CD4-positive, alpha-beta T cell treated with Interleukin-17A for 1 hour (primary cell): ENCODE results near the gene ZNF516.

Source experiments
- DNase-seq: peaks from one replicate; pipeline ENCODE4 v3.0.0-alpha.2; 2020

ZNF516 gene

GRCh38 chr18:76468345-76469304, 26.4 kb downstream of the ZNF516 start:
- DNase-seq, result no peak

- peak; percentile 17 for DNase-seq
Observed at GRCh38 chr18:76467371-76468190, 27.5 kb downstream of the ZNF516 start.

GRCh38 chr18:76466410-76466991, 28.5 kb downstream of the ZNF516 start:
- DNase-seq, result no peak

GRCh38 chr18:76465630-76466409, 29.2 kb downstream of the ZNF516 start:
- no peak for DNase-seq

GRCh38 chr18:76464281-76465259, 30.5 kb downstream of the ZNF516 start:
- no peak for DNase-seq

- DNase-seq, result no peak
Observed at GRCh38 chr18:76463872-76464271, 31.2 kb downstream of the ZNF516 start.

- no peak for DNase-seq
Observed at GRCh38 chr18:76463358-76463757, 31.7 kb downstream of the ZNF516 start.

- DNase-seq, result no peak
Observed at GRCh38 chr18:76462326-76462694, 32.7 kb downstream of the ZNF516 start.

GRCh38 chr18:76461692-76462325, 33.2 kb downstream of the ZNF516 start:
- DNase-seq, result no peak

- DNase-seq, result no peak
Observed at GRCh38 chr18:76461148-76461547, 33.9 kb downstream of the ZNF516 start.

- DNase-seq, result no peak
Observed at GRCh38 chr18:76460482-76460881, 34.6 kb downstream of the ZNF516 start.

- no peak for DNase-seq
Observed at GRCh38 chr18:76459687-76460350, 35.2 kb downstream of the ZNF516 start.

GRCh38 chr18:76459312-76459686, 35.7 kb downstream of the ZNF516 start:
- DNase-seq, result no peak

GRCh38 chr18:76458522-76459311, 36.3 kb downstream of the ZNF516 start:
- DNase-seq, result no peak

GRCh38 chr18:76457957-76458356, 37.1 kb downstream of the ZNF516 start:
- DNase-seq, result no peak

- no peak for DNase-seq
Observed at GRCh38 chr18:76457475-76457874, 37.6 kb downstream of the ZNF516 start.

GRCh38 chr18:76456823-76457222, 38.2 kb downstream of the ZNF516 start:
- DNase-seq, result no peak

- no peak for DNase-seq
Observed at GRCh38 chr18:76456018-76456750, 38.9 kb downstream of the ZNF516 start.
